BLaER1 treated with 17β-estradiol and CSF1 and Interleukin-3, amounts not matched to agents 10 nM and 100 nM (cell line): ENCODE data around the gene UBTF.

ENCODE experiments used
- H3K27ac ChIP-seq, 11 experiments: shearing (Covaris generic); formaldehyde crosslinking; 2 replicates each; pipeline ENCODE4 v1.8.1; 2022
- H3K27me3 ChIP-seq, 11 experiments: shearing (Covaris generic); formaldehyde crosslinking; 2 replicates each; pipeline ENCODE4 v1.8.1; 2022
- H3K36me3 ChIP-seq, 11 experiments: shearing (Covaris generic); formaldehyde crosslinking; 2 replicates each; pipeline ENCODE4 v1.8.1; 2022
- H3K4me1 ChIP-seq, 10 experiments: shearing (Covaris generic); formaldehyde crosslinking; 2 replicates each; pipeline ENCODE4 v1.8.1; 2022
- H3K4me2 ChIP-seq, 11 experiments: shearing (Covaris generic); formaldehyde crosslinking; 2 replicates each; pipeline ENCODE4 v1.8.1; 2022
- H3K4me3 ChIP-seq, 10 experiments: shearing (Covaris generic); formaldehyde crosslinking; 2 replicates each; pipeline ENCODE4 v1.8.1; 2022
- H3K9ac ChIP-seq, 11 experiments: shearing (Covaris generic); formaldehyde crosslinking; 2 replicates each; pipeline ENCODE4 v1.8.1; 2022
- H3K9me3 ChIP-seq, 11 experiments: shearing (Covaris generic); formaldehyde crosslinking; replicated peaks in 1 of 11; 2 replicates each; pipeline ENCODE4 v1.8.1; 2022
- H4K20me1 ChIP-seq, 11 experiments: shearing (Covaris generic); formaldehyde crosslinking; 2 replicates each; pipeline ENCODE4 v1.8.1; 2022
- Cebpa-rat ChIP-seq, 11 experiments: shearing (Covaris generic); IDR thresholded peaks; 2 replicates each; pipeline ENCODE4 v1.8.1; 2022

UBTF gene

GRCh38 chr17:44199553-44200477, 19.7 kb downstream of the UBTF start, which contains the start of gene ATXN7L3:
ATXN7L3 (minus strand) TSS chr17:44199884; CDS start chr17:44198070, 1,814 bp downstream.
- peaks cover 0 to 28% (median 12%) of the 10 kb centered on the region in 11 experiments; a peak in 12 of 22 replicates for H4K20me1 ChIP-seq
- peaks cover 59 to 72% (median 61%) of the 10 kb centered on the region in 10 experiments for H3K4me1 ChIP-seq
- H3K27me3 ChIP-seq: no peaks in the 10 kb centered on the region
- peaks cover 26 to 31% (median 29%) of the 10 kb centered on the region in 11 experiments for H3K36me3 ChIP-seq
- H3K9me3 ChIP-seq: no peaks in the 10 kb centered on the region
- peak within 1 kb of the TSS; percentile 75 to 97 (median 91) for H3K4me3 ChIP-seq
- peak within 1 kb of the TSS; percentile 95 to 99 (median 98) for H3K27ac ChIP-seq
- no peak for TF ChIP-seq Cebpa-rat (IDR thresholded peaks at IDR 0.05)
- H3K4me2 ChIP-seq: peak within 1 kb of the TSS; percentile 92 to 99 (median 97)
- peak within 1 kb of the TSS; percentile 95 to 99 (median 99) for H3K9ac ChIP-seq

GRCh38 chr17:44198721-44199552, 20.5 kb downstream of the UBTF start:
- Histone ChIP-seq H3K9me3 (no peaks in the 10 kb centered on the region), H3K9ac (peak overlapping the region; percentile 95 to 99 (median 99)), H3K4me3 (peak overlapping the region; percentile 72 to 97 (median 91)), H4K20me1 (peaks cover 0 to 37% (median 20%) of the 10 kb centered on the region in 11 experiments; a peak in 14 of 22 replicates), H3K27ac (peak overlapping the region; percentile 95 to 99 (median 98)), H3K27me3 (no peaks in the 10 kb centered on the region), H3K36me3 (peaks cover 35 to 40% (median 38%) of the 10 kb centered on the region in 11 experiments), H3K4me2 (peak overlapping the region; percentile 83 to 97 (median 91)), H3K4me1 (peaks cover 51 to 72% (median 54%) of the 10 kb centered on the region in 10 experiments)
- TF ChIP-seq Cebpa-rat (IDR thresholded peaks at IDR 0.05): no peak

- Histone ChIP-seq H3K36me3 (peaks cover 43 to 48% (median 46%) of the 10 kb centered on the region in 11 experiments), H3K4me1 (peaks cover 44 to 72% (median 48%) of the 10 kb centered on the region in 10 experiments), H3K27ac (peak overlapping the region; percentile 95 to 99 (median 98)), H3K9ac (peak overlapping the region; percentile 95 to 99 (median 99)), H3K4me3 (peak overlapping the region; percentile 72 to 97 (median 91)), H3K27me3 (no peaks in the 10 kb centered on the region), H4K20me1 (peaks cover 0 to 45% (median 20%) of the 10 kb centered on the region in 11 experiments; a peak in 18 of 22 replicates), H3K4me2 (peak overlapping the region; percentile 83 to 97 (median 91)), H3K9me3 (no peaks in the 10 kb centered on the region)
- TF ChIP-seq Cebpa-rat (IDR thresholded peaks at IDR 0.05): no peak
Measured at GRCh38 chr17:44197980-44198720, 21.3 kb downstream of the UBTF start.

GRCh38 chr17:44197107-44197506, 22.4 kb downstream of the UBTF start:
- TF ChIP-seq Cebpa-rat (IDR thresholded peaks at IDR 0.05): no peak
- Histone ChIP-seq H3K9me3 (no peaks in the 10 kb centered on the region), H3K4me1 (peaks cover 33 to 72% (median 42%) of the 10 kb centered on the region in 10 experiments), H3K4me2 (peak overlapping the region; percentile 83 to 97 (median 91)), H3K36me3 (peaks cover 52 to 58% (median 56%) of the 10 kb centered on the region in 11 experiments), H3K27ac (peak overlapping the region in 10 of 11 experiments; percentile 95 to 99 (median 98); a peak in 17 of 22 replicates), H3K27me3 (no peaks in the 10 kb centered on the region), H3K9ac (peak overlapping the region; percentile 95 to 99 (median 99)), H3K4me3 (peak overlapping the region in 8 of 10 experiments; percentile 77 to 97 (median 92); a peak in 12 of 20 replicates), H4K20me1 (peaks cover 0 to 55% (median 26%) of the 10 kb centered on the region in 11 experiments; a peak in 19 of 22 replicates)

GRCh38 chr17:44193326-44194084, 26.0 kb downstream of the UBTF start:
- Histone ChIP-seq H3K27ac (peak overlapping the region in 8 of 11 experiments; percentile 5 to 45 (median 28); a peak in 9 of 22 replicates), H3K27me3 (no peaks in the 10 kb centered on the region), H3K4me3 (no peak overlapping the region), H3K36me3 (peaks cover 84 to 94% (median 89%) of the 10 kb centered on the region in 11 experiments), H4K20me1 (peaks cover 0 to 74% (median 34%) of the 10 kb centered on the region in 11 experiments; a peak in 21 of 22 replicates), H3K4me1 (peaks cover 21 to 73% (median 35%) of the 10 kb centered on the region in 10 experiments), H3K9me3 (no peaks in the 10 kb centered on the region), H3K4me2 (peak overlapping the region in 2 of 11 experiments; percentile 69 to 78; a peak in 5 of 22 replicates), H3K9ac (peak overlapping the region in 9 of 11 experiments; percentile 25 to 72 (median 39); a peak in 13 of 22 replicates)
- TF ChIP-seq Cebpa-rat (IDR thresholded peaks at IDR 0.05): no peak

GRCh38 chr17:44192750-44193149, 26.7 kb downstream of the UBTF start:
- peak overlapping the region in 6 of 11 experiments; percentile 20 to 53 (median 34); a peak in 6 of 22 replicates for H3K27ac ChIP-seq
- peaks cover 83 to 97% (median 87%) of the 10 kb centered on the region in 11 experiments for H3K36me3 ChIP-seq
- no peak for TF ChIP-seq Cebpa-rat (IDR thresholded peaks at IDR 0.05)
- no peaks in the 10 kb centered on the region for H3K9me3 ChIP-seq
- H4K20me1 ChIP-seq: peaks cover 0 to 74% (median 34%) of the 10 kb centered on the region in 11 experiments; a peak in 21 of 22 replicates
- no peaks in the 10 kb centered on the region for H3K27me3 ChIP-seq
- peaks cover 22 to 75% (median 36%) of the 10 kb centered on the region in 10 experiments for H3K4me1 ChIP-seq
- peak overlapping the region in 3 of 11 experiments; percentile 31 to 78 (median 69); a peak in 5 of 22 replicates for H3K4me2 ChIP-seq
- peak overlapping the region in 8 of 11 experiments; percentile 25 to 72 (median 38); a peak in 10 of 22 replicates for H3K9ac ChIP-seq
- no peak overlapping the region for H3K4me3 ChIP-seq

GRCh38 chr17:44191941-44192496, 27.5 kb downstream of the UBTF start:
- Histone ChIP-seq H3K4me3 (no peak overlapping the region), H3K9me3 (no peaks in the 10 kb centered on the region), H3K27me3 (no peaks in the 10 kb centered on the region), H3K4me1 (peaks cover 20 to 68% (median 32%) of the 10 kb centered on the region in 10 experiments), H3K27ac (peak overlapping the region in 4 of 11 experiments; percentile 27 to 53 (median 36); a peak in 7 of 22 replicates), H3K4me2 (peak overlapping the region in 3 of 11 experiments; percentile 31 to 78 (median 69); a peak in 6 of 22 replicates), H4K20me1 (peaks cover 0 to 68% (median 34%) of the 10 kb centered on the region in 11 experiments; a peak in 21 of 22 replicates), H3K36me3 (peaks cover 76 to 90% (median 80%) of the 10 kb centered on the region in 11 experiments), H3K9ac (peak overlapping the region in 8 of 11 experiments; percentile 27 to 72 (median 40); a peak in 13 of 22 replicates)
- no peak for TF ChIP-seq Cebpa-rat (IDR thresholded peaks at IDR 0.05)
